HepG2 (cell line): ENCODE data around the gene TFF2. TPM values are rescaled to one million over a fixed set of nuclear protein-coding genes. Genes with fewer than 3 reads are reported as not detected.
A peak's percentile ranks its signal among the peaks of the same experiment; 100 is the strongest.

ENCODE experiments used
- AHDC1 ChIP-seq: sonication (generic); formaldehyde crosslinking; IDR thresholded peaks from 2 replicates; pipeline ENCODE4 v1.5.1; 2020; ENCODE audit warnings: mild to moderate bottlenecking, missing genetic modification reagents, borderline replicate concordance
- ATF6 ChIP-seq: sonication (generic); formaldehyde crosslinking; conservative IDR thresholded peaks from 2 replicates; pipeline ENCODE4 v1.4.0; 2020; ENCODE audit warnings: missing genetic modification reagents
- HNRNPUL1 ChIP-seq: fragments of 200-400 bp; formaldehyde crosslinking; IDR thresholded peaks from 2 replicates; pipeline ENCODE4 v1.6.1; 2017; ENCODE audit warnings: low read depth, mild to moderate bottlenecking, low read length, moderate library complexity
- KDM2A ChIP-seq: sonication (generic); formaldehyde crosslinking; IDR thresholded peaks from 2 replicates; pipeline ENCODE4 v1.4.0; 2020; ENCODE audit warnings: low read depth, missing genetic modification reagents, borderline replicate concordance
- KDM4B ChIP-seq: sonication (generic); formaldehyde crosslinking; IDR thresholded peaks from 2 replicates; pipeline ENCODE4 v1.4.0; 2020; ENCODE audit warnings: missing genetic modification reagents
- NFKB2 ChIP-seq: sonication (generic); formaldehyde crosslinking; IDR thresholded peaks from 2 replicates; pipeline ENCODE4 v1.4.0; 2020; ENCODE audit warnings: missing genetic modification reagents, borderline replicate concordance
- RCOR2 ChIP-seq: IDR thresholded peaks from 2 replicates; pipeline ENCODE4 v1.6.1; 2016; ENCODE audit warnings: missing biosample characterization, missing genetic modification reagents
- RFX3 ChIP-seq: IDR thresholded peaks from 2 replicates; pipeline ENCODE4 v1.6.1; 2016; ENCODE audit warnings: missing biosample characterization, missing genetic modification reagents
- SMAD3 ChIP-seq: sonication (generic); formaldehyde crosslinking; IDR thresholded peaks from 2 replicates; pipeline ENCODE4 v1.4.0; 2020; ENCODE audit warnings: missing genetic modification reagents
- ZBTB43 ChIP-seq: sonication (generic); formaldehyde crosslinking; conservative IDR thresholded peaks from 2 replicates; pipeline ENCODE4 v1.4.0; 2020; ENCODE audit warnings: missing genetic modification reagents
- ZMAT3 ChIP-seq: sonication (generic); formaldehyde crosslinking; conservative IDR thresholded peaks from 2 replicates; pipeline ENCODE4 v1.7.0; 2021; ENCODE audit warnings: missing genetic modification reagents
- ZNF232 ChIP-seq: sonication (generic); formaldehyde crosslinking; IDR thresholded peaks from 2 replicates; pipeline ENCODE4 v1.4.0; 2020; ENCODE audit warnings: missing genetic modification reagents, borderline replicate concordance
- ZNF546 ChIP-seq: sonication (generic); formaldehyde crosslinking; conservative IDR thresholded peaks from 2 replicates; pipeline ENCODE4 v1.8.1; 2023; ENCODE audit warnings: mild to moderate bottlenecking, missing genetic modification reagents
- ZNF770 ChIP-seq: sonication (generic); formaldehyde crosslinking; IDR thresholded peaks from 2 replicates; pipeline ENCODE4 v1.5.0; 2020; ENCODE audit warnings: mild to moderate bottlenecking, missing genetic modification reagents
- ZSCAN22 ChIP-seq: sonication (generic); formaldehyde crosslinking; IDR thresholded peaks from 2 replicates; pipeline ENCODE4 v1.4.0; 2020; ENCODE audit warnings: mild to moderate bottlenecking, missing genetic modification reagents
- polyA plus RNA-seq, 8 experiments: library from polyadenylated mRNA; depleted of rRNA in 3 of 8; stranded (reverse) in 7 of 8; unstranded in 1 of 8; fragments of >200 nt; fragmentation: Illumina TruSeq in 4 of 8; extraction: Trizol in 4 of 8; gene quantifications; 2 replicates each; pipeline versions ENCODE4 v1.2.1 to v1.2.3, GENCODE V29; 2011 to 2016; ENCODE audit warnings: low read depth in 4 of 8, missing spikeins in 1 of 8, mixed read lengths in 1 of 8; ENCODE audit not compliant: insufficient read depth in 1 of 8
- total RNA-seq, 5 experiments: library from RNA; depleted of rRNA; stranded (reverse); fragments of >200 nt; fragmentation: Illumina TruSeq; extraction: Trizol; gene quantifications; 2 replicates each; pipeline ENCODE4 v1.2.3, GENCODE V29; 2016; ENCODE audit warnings: low read depth in 1 of 5

TFF2 gene
- total and polyA plus RNA-seq, 2 of the 13 experiments (the other 11 are each of a cell fraction or from before 2014, with no cell fraction given), result 1.5 TPM; not detected in 1

- TF ChIP-seq AHDC1 (CRISPR knock-in tag), result peak; percentile 92
- TF ChIP-seq KDM4B (CRISPR knock-in tag), result peak; percentile 90
- TF ChIP-seq KDM2A (CRISPR knock-in tag), result peak; percentile 66
- TF ChIP-seq SMAD3 (CRISPR knock-in tag), result peak; percentile 81
- no peak; the same call in 1 of the 2 replicates for TF ChIP-seq ZNF770 (CRISPR knock-in tag)
- peak; percentile 71; the same call in 1 of the 2 replicates for TF ChIP-seq RCOR2 (CRISPR knock-in tag)
- no peak for TF ChIP-seq ZNF546 (CRISPR knock-in tag)
- TF ChIP-seq ZSCAN22, result no peak
- TF ChIP-seq ATF6 (CRISPR knock-in tag), result no peak
- TF ChIP-seq ZNF232 (CRISPR knock-in tag), result 0 out of 2 replicates have a peak, but pooled peaks have one; percentile 23
- TF ChIP-seq ZMAT3, result peak; percentile 81; the same call in 1 of the 2 replicates
- TF ChIP-seq HNRNPUL1, result no peak
- no peak for TF ChIP-seq NFKB2 (CRISPR knock-in tag)
- TF ChIP-seq RFX3, result no peak
- peak; percentile 71; the same call in 1 of the 2 replicates for TF ChIP-seq ZBTB43
Observed at GRCh38 chr21:42386034-42386591, 35.3 kb upstream of the TFF2 start (continued).
